ENCODE results near the gene KATNB1.

The KATNB1 gene, protein sequence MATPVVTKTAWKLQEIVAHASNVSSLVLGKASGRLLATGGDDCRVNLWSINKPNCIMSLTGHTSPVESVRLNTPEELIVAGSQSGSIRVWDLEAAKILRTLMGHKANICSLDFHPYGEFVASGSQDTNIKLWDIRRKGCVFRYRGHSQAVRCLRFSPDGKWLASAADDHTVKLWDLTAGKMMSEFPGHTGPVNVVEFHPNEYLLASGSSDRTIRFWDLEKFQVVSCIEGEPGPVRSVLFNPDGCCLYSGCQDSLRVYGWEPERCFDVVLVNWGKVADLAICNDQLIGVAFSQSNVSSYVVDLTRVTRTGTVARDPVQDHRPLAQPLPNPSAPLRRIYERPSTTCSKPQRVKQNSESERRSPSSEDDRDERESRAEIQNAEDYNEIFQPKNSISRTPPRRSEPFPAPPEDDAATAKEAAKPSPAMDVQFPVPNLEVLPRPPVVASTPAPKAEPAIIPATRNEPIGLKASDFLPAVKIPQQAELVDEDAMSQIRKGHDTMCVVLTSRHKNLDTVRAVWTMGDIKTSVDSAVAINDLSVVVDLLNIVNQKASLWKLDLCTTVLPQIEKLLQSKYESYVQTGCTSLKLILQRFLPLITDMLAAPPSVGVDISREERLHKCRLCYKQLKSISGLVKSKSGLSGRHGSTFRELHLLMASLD

DNA sequence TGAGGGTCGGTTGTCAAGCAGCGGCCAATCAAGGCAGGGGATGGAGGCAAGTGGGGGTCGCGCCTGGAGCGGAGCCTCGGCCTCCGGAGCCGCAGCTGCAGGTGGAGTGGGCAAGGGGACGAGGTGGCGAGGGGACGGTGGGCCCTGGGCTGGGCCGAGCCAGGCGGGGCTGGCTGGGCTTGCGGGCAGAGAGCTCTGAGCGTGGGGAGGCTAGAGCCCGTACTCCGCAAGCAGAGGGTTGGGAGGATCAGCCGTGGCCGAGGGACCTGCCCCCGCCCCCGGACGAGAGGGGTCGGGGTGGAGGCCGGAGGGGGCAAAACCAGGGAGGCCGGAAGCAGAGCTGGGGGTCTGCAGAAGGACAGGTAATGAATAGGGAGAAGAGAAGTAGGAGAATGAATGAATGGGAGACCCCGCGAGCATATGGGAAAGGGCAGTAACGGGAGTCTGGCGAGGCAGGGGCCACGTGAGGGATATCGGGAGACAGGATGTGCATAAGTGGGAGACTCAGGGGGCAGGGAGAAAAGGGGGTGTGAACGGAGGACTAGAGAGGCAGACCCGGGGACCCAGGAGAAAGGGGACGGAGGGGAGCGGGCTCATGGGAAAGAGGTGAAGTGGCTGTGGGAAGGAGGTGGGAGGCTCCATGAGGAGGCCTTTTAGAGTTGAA, at the start of gene KATNB1:
KATNB1 (plus strand) TSS at position 16 of the 664 bp plus-strand sequence. CDS start 1,474 bp downstream, outside the sequence.
- DNase-seq: no peak

DNA sequence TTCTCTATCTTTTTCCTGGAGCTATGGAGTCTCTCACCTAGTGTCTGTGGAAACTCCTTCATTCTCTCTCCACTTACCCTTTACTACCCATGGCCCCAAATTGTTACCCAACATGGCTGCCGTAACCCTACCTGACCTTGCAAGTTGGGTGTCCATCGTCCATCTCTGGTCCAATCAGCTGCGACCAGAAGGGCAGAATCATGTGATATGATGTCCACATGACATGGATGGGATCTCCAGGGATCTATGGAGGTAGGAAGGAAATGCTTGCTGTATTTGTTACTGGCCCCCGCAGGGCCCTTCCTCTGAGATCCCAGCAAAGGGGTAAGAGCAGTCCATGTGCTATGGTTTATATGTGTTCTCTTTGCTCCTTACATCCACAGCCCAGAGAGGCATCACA, 49.0 kb upstream of the KATNB1 start:
- DNase-seq: no peak

DNA sequence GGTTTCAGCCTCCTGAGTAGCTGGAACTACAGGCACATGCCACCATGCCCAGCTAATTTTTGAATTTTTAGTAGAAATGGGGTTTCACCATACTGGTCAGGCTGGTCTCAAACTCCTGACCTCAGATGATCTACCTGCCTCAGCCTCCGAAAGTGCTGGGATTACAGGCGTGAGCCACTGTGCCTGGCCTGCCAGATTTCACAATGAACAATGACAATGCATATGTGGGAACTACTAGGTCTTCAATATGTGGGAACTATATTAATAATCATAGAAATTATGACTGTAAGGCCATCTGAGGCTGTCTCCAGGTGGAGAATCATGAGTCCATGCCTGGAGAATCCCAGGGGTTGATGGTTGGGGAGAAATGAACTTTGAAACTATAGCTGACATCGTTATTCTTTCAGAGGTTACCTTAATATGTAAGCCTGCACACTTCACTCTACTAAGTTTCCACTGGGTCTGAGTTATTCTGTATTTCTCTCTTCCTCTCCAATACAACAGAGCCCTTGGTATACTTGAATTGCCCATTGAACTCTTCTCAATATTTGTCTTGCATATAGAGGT, 48.1 kb upstream of the KATNB1 start:
- no peak for DNase-seq

DNA sequence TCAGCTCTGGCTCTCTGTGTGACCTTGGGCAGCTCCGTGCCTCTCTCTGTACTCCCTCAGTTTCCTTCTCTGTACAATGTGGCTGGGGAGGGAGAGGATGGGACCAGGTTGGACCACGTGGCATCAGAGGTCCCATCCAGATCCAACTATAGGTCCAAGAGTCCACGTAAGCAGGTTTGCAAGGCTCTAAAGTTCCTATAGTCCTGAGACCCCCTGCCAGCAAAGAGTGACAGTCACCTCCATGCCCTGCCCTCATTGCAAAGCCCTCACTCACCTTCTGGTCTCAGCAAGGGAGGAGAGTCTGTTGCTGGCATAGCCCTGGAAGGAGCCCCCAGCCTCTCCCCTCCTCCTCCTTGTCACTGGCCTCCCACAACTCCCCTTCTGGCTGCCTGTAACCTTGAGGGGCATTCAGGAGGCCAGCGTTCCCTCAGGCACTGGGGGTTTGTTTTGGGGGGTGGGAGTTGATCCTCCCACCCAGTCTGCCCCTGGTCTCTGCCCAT, 47.0 kb upstream of the KATNB1 start:
- DNase-seq: no peak

DNA sequence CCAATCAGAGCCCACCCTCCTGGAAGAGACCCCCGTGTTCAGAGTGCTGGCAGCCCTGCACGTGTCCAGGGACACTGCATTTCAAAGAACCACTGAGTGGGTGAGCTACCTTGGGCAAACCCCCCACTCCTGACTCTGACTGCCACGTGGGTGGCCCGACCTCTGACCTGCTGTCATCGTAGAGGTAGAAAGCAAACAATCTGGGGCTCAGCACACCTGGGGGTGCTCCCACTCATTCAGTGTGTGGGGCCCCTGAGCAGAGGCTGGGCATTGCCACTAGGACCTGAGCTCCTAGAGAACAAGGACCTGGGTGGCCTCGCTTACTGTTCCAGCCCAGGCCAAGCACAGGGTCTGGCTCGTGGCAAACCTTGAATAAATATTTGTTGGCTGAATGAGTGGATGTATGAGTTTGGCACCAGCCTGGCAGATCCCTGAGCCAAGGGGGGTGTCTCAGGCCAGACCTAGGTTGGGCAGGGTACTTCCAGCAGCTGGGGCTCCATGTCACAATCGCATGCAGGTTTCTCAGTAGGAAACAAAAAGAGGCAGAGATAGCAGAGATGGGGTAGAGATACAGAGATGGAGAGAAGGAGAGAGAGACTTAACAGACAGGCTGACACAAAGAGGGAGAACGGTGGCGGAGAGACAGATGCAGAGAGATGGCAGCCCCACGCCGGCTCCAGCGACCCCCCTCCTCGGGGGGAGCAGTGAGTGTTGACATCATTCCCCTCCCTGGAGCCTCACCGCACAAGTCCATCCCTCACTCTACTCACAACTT, 46.4 kb upstream of the KATNB1 start:
- DNase-seq: no peak

DNA sequence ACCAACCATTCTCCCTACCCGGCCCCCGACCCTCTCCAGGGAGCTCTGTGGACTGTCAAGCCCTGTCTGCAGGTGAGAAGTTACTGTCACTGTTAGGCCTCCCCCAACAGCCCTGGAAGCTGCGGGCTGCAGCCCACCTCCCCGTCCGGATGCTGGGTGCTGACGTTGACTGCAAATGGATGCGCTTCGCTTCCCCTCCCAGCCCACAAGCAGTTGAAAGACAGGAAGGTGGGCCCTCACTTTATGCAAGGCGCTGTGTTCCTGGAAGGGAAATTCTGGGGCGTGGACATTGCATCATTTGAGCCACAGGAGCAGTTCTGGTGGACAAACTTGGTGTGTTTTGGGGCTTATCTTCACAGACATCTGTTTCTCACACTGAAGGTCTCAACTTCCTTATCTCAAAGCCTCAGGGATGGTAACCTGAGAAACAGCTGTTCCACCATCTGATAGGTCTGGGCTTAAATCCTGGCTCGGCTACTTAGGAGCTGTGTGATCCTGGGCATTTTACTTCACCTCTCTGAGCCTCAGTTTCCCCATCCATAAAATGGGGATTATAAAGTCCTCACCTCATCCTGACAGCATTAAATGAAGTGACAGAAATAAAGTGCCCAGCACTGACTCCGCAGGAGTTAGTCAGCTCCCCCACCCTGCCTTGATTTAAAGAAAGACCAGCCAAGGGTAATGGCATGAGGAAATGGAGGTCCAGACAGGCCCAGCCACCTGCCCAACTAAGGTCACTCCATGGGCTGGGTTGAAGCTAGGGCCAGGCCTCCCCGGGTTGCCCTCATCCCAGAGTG, 45.6 kb upstream of the KATNB1 start:
- no peak for DNase-seq

DNA sequence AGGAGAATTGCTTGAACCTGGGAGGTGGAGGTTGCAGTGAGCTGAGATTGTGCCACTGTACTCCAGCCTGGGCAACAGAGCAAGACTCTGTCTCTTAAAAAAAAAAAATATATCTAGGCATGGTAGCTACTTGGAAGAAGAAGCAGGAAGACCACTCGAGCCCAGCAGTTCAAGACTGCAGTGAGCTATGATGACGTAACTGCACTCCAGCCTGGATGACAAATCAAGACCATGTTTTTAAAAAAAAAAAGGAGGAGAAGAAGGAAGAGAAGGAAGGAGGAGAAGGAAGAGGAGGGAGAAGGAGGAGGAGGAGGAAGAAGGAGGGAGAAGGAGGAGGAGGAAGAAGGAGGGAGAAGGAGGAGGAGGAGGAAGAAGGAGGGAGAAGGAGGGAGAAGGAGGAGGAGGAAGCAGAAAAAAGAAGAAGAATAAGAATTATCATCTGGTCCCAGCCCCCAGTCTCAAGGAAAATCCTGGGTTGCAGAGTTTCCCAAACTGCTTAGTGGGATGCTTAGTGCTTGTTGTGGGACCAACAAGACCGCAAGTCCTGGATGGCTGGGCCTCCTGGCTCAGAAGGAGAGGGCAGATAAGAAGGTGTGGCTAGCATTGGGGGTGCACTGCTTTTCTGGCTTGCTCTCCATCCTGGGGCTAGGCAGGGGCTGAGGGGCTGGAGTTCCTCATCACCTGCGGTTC, 44.6 kb upstream of the KATNB1 start:
- no peak for DNase-seq

DNA sequence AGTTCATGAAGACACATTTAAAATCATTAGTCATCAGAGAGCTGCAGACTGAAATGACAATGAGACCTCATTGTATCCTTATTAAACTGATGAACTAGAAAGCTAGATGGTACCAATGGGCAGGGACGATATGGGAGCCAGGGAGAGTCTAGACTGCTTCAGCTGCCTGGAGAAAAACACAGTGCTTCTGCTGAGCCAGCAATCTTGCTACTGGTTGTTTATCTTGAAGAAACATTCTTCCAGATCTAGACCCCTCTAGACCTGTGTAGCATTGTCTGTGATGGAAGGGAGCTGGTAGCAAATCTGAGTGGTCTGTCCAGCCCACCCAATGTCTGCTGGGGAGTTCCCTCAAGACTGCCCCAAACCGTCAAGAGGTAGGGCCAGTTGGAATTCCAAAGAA, 42.9 kb upstream of the KATNB1 start:
- DNase-seq: no peak

DNA sequence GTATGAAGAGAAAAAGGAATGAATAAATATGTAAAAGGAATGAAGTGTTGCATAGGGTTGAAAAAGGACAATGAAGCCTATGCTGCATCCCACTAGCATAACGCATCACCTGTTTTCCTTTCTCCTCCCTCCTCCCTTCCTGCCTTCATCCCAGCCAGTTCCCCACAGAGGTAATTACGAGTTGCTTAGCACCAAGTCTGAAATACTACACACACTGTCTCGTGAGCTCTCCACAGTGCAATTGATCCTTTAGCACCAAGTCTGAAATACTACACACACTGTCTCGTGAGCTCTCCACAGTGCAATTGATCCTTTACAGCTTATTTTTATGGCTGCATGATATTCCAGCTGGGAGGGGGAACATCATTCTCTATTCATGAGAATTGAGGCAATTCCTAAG, 42.0 kb upstream of the KATNB1 start:
- no peak for DNase-seq

DNA sequence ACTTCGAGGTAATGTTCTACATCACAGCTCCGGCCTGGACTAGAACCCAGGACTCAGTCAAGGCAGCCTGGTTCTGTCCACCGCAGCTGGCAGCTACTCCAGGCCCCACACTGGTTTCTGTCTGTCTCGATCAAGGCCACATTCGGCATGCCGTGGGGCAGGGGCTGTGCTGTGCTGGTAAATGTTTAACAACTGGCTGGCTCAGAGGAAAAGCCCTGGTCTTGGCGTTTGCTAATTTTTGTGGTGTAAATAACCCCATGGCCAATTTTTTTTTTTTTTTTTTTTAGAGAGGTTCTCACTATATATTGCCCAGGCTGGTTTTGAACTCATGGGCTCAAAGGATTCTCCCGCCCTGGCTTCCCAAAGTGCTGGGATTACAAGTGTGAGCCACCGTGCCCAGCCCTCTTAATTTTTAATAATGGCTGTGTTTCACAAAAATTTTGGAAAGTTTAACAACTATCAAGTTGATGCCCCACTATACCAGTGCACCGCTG, 41.3 kb upstream of the KATNB1 start:
- no peak for DNase-seq

DNA sequence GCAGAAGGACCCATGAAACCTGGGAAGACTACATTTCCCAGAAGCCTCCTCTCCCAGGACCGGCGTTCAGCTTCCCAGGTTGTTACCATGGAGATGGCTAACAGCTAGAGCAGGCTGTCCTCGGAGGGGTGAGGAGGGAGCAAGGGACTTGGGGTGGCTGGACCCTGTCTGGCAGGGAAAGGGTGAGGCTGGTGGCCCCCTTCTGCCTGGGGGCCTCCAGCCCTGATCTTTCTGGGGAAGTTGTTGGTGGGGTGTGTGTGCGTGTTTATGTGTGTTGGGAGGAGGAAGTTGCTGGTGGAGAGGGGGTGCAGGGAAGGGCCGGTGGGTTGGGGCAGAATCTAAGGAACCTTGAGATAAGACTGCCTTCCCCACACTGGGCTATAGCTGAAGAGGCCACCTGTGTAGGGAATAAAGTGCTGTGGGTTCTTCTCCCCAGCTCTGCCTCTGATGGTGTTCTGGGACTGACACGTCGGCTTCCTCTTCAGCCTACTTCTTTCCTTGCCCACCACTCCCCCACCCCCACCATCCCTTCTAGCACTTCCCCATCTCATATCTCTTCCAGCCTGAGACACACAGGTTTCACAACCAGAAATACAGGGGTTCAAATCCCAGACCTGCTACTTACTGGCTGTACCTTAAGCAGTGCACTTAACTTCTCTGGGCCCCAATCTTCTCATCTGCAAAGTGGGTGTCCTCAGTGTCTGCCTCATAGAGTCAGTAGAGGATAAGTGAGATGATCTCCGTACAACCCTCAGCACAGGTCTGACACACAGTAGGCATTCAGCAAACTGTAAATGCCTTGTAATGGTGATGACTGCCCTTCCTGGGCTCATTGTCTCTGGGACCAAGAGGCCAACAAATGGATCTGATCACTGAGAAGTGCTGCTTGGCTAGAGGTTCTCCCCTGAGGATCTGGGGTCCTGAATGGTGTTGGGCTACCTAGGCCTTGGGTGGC, 40.6 kb upstream of the KATNB1 start, which contains the start of gene DRC7:
DRC7 (plus strand) TSS at position 82 of the 955 bp plus-strand sequence. CDS start 3,144 bp downstream, outside the sequence.
- DNase-seq: peak; percentile 17

DNA sequence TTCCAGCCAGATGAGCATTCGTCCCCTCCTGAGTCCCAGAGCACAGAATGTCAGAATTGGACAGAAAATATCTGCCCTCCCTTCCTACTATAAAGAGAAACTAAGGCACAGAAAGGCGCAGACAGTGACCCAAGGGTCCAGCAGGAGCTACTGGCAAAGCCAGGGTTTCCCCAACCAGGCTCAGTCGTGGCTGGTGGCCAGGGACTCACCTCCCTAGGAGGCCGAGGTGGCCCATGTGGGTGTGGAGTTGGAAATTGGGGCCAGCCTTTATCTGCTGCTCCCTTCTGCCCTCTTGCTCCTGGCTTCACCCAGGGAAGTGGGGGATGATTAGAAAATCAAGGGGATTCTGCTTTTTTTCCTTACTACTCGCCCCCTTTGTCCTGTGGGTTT, 39.9 kb upstream of the KATNB1 start:
- no peak for DNase-seq

DNA sequence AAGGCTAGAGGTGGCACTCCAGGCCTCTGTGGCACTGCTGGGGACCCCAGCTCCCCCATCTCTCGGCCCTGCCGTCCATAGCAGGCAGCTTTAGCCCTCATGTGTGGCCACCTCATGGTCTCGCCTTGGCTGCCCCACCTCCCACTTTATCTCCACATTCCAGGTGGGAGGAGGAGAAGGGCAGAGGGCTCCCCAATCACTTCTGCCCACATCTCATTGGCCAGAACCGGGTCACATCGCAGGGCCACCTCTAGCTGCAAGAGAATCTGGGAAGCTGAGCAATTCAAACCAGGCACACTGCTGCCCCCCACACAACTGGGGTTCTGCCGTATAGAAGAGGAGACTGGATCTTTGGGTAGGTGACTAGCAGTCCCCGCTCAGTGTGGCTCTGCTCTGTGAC, 39.3 kb upstream of the KATNB1 start:
- DNase-seq: no peak

DNA sequence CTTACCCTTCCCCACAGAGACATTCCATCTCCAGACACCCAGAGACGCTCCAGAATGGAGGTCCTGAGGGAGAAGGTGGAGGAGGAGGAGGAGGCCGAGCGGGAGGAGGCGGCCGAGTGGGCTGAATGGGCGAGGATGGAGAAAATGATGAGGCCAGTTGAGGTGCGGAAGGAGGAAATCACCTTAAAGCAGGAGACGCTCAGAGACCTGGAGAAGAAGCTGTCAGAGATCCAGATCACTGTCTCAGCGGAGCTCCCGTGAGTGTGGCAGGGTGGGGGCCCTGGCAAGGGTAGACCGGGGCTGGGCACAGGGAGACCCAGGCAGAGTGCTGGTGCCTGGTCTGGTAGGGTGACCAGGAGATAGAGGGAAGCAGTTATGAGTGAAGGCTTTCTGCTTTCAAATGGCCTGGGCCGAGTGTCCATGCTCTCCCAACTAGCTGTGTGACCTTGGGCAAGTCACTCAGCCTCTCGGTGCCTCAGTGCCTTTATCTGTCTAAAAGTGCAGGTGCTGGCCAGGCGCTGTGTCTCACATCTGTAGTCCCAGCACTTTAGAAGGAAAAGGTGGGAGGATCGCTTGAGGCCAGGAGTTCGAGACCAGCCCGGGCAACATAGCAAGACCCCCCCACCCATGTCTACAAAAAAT, 37.6 kb upstream of the KATNB1 start:
- no peak for DNase-seq

DNA sequence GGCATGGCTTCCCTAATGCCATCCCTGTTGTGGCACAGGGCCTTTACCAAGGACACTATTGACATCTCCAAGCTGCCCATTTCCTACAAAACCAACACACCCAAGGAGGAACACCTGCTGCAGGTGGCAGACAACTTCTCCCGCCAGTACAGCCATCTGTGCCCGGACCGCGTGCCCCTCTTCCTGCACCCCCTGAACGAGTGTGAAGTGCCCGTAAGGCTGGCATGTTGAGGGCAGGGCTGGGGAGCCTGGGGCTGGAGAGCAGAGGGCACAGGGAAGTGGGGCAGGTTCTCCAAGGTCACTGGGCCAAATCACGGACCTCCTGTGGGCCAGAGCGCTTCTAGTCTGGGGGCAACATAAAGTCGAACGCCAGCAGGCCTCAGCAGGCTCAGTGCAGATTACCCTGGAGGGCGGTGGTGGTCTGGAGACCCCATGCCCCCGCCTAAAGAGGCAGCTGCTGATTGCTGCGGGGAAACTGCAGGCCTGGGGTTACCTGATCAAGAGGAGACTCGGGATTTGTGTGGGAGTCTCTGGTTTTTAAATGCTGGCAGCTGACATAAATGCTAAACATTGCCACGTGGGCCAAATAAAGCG, 36.7 kb upstream of the KATNB1 start:
- no peak for DNase-seq

DNA sequence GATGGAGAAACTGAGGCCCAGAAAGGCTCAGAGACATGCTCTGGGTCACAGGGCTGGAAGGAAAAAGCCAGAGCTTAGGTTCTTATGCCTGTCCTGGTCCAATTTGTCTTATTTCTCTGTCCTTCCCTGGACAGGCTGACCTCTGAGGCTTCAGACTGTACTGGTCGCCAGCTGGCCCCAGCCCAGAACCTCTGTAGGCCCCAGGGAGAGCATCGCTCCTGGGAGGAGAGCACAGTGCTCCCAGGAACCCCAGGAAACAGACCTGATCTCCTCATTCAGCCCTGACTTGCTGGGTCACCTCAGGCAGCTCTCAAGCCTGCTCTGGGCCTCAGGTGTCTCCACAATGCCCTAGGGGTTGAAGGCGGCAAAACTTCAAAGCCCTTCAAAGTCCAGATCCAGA, 36.1 kb upstream of the KATNB1 start:
- no peak for DNase-seq

DNA sequence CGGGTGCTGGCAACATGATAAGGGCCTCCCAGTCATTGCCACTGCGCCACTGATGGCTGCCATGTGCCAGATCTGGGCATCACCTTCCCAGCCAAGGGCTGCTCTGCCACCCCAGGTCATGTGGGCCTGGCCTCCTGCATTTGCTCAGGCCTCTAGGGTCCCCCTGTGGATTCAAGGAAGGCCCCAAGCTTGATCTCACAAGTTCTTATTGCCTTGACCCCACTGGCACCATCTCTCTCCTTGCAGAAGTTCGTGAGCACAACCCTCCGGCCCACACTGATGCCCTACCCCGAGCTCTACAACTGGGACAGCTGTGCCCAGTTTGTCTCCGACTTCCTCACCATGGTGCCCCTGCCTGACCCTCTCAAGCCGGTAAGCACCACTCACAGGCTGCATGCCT, 35.7 kb upstream of the KATNB1 start:
- DNase-seq: no peak

DNA sequence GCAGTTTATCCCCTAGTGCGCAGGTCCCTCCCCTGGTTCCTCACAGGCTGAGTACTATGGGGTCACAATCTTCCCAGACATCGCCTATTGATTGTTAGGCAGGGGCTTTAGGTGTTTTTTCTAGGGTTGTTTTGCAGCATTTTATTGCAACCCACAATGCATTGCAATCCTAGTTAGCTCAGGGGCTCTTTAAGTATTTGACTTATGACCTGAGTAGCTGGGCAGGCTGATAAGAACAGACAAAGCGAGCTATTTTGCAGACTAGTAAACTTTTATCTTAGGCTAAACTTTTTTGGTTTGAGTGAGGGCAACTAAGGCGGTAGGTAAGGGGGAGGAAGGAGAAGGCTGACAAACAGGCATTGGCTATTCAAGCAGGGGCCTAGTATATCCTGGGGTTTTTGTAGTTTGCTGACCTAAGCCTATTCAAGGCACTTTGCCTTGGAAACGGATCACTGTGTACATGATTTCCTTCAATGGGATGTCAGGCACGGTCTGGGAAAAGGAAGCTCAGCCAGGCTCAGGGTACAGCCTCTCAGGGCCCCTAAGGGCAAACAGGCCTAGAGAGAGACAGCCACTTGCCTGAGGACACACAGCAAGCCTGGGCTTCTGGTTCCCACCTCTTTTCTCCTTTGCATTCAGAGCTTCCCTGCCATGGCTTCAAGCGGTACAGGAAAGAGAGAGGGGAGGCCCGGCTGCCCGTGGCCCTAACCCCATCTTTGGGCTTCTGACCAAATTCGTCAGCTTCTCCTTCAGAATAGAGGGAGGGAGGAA, 34.6 kb upstream of the KATNB1 start:
- no peak for DNase-seq
